Renal cortical epithelial cell (primary cell): ENCODE data around the gene RTL3. TPM values are rescaled to one million over a fixed set of nuclear protein-coding genes. Genes with fewer than 3 reads are reported as not detected.
"Not testable (repeated sequence)": the region's sequence is repeated elsewhere in the genome, so short reads cannot be mapped to it uniquely, and the experiment has no call there.

Experiments
- DNase-seq: peaks from one replicate; pipeline ENCODE4 v3.0.0-alpha.2; 2011; ENCODE audit warnings: low read depth
- total RNA-seq: library from RNA; depleted of rRNA; stranded (reverse); fragments of >200 nt; gene quantifications from 2 replicates; pipeline ENCODE4 v1.2.3, GENCODE V29; 2014

Gene RTL3, protein sequence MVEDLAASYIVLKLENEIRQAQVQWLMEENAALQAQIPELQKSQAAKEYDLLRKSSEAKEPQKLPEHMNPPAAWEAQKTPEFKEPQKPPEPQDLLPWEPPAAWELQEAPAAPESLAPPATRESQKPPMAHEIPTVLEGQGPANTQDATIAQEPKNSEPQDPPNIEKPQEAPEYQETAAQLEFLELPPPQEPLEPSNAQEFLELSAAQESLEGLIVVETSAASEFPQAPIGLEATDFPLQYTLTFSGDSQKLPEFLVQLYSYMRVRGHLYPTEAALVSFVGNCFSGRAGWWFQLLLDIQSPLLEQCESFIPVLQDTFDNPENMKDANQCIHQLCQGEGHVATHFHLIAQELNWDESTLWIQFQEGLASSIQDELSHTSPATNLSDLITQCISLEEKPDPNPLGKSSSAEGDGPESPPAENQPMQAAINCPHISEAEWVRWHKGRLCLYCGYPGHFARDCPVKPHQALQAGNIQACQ
- total RNA-seq, result not detected in 2 replicates

DNA sequence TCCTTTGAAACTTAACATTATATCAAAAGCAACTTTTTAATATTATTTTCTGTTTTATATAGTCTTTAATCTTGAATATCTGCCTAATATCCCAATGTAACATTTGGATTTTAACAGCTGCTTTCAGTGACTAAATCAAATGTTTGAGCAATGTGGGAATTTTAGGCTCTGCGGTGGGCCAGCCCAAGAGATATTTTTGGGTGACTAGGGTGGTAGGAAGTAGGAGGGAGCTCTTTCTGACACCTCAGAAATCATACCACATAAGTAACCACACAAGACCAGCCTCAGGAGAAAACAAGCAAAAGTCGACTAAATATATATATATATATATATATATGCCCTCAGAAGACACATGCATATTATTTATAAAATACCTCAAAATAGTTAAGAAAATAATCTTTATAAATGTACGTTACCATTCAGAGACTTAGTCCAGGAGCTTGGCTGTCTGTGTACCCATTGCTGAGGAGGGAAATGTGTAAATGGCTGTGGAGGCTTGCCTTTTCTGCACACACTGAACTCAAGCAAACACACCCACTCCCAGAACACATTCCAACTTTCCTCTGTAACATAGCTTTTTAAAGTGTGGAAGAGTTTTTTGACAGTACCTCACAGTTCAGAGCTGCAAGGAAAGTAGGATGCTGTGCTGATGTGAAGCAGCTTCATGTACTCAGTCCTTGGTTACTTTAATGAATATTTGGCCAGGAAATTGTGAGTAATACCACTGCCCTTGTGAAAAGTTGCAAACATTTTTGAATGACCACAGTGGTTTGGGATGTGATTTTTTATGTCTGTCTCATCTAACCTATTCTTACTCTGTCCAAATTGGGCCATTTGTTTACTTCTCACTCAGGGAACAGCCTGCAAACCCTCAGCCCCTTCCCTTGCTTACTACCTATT is at the start of gene RTL3:
RTL3 (minus strand) TSS at position 484 of the 900 bp plus-strand sequence. CDS start 908 bp downstream, outside the sequence.
- peak; percentile 82 for DNase-seq

DNA sequence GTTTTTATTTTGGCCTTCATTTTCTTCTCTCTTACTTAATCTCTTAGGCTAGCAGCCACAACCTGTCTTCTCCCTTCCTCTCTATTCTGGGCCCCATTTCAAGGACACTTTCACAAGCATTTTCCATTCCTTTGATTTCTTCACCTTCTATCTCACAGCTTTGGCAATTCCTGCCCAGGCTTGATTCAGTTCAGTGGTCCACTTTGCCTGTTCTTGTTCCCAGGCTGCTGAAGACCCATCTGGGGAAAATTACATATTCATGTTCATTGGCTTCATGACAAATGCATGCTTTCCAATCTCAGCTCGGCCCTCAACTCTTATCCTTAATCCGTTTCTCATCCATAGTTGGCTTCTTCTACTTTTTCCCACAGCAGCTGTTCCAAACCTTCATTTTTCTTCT is 49.7 kb upstream of the RTL3 start:
- no peak for DNase-seq

DNA sequence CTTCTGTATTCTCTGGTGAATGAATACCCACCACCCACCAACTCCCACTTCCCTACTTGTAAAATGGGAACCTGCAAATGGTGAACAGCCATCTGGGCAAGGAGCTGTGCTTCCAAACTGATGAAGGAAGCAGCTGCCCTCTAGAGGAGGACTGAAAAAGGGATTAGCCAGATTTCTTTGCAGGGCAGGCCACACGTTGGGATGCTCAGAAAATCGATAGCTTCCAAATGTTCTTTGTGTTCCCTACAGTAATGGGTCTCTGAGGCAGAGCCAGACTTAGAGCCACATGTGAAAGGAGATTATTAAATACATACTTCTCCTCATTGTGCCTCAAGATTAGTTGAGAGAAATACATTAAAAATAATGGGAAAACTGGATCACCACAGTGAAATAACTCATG is 49.1 kb upstream of the RTL3 start:
- DNase-seq, result peak; percentile 30

DNA sequence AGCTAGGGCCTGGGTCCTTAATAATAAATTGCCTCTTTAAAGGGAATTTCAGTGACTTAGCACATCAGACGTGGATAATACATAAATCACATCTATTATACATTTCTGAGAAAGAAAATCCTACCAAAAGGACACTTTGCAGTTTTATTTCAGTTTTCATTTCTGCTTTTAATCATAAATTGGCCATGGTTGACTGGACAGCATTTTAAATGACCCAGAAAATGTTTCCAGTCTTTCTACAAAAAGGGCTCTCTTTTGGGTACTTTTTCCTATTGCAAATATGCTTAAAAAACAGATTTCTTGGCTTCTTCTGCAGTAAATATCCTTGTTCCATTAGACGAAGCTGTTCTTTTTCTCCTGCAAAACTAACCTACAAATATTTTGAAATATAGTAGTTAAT is 46.9 kb upstream of the RTL3 start:
- DNase-seq, result no peak

DNA sequence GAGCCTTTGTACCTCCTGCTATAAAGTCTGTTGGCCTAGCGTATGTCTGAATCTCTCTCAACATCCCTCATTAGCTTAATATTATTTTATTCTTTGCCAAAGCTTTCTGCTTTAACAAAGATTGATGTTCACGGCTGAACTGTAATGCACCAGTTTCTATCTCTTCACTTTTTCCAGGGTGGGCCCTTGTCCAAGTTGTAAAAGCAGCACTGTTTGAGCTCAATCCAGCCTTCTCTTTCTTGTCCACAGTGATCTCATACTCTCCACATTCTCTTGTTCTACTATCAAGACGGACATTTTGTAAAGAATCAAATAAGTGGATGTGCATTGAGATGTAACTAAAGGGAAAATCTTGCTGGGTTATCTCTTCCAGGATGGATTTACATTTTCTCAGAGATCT is 34.4 kb upstream of the RTL3 start:
- DNase-seq, result no peak

DNA sequence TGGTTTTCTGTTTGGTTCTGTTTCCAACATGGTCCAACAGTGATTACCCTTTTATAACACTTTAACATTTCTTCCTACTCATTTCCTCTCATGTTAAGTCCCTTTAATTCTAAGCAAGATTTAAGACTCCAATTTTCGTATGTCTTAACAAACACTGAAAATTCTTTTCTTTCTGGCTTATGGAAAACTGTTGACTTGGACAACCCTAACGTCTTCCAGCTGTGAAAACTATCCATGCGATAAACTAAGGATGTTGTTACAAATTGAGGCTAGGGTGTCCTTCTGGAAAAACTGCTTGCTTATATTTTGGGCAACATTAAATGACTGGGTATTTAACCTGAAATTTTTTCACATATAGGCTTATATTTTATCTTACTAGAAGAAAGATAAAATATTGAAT is 33.9 kb upstream of the RTL3 start:
- DNase-seq, result no peak

DNA sequence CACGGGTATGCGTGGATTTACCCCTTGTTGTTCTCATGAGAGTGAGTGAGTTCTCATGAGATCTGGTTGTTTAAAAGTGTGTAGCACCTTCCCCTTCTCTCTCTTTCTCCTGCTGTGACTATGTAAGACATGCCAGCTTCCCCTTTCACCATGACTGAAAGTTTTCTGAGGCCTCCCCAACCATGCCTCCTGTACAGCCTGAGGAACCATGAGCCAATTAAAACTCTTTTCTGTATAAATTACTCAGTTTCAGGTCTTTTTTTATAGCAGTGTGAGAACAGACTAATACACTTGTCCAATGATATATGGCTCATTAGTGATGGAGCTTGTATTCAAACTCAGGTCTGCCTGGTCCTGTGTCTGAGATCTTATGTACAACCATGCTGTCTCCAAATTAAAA is 28.5 kb upstream of the RTL3 start:
- DNase-seq, result no peak

DNA sequence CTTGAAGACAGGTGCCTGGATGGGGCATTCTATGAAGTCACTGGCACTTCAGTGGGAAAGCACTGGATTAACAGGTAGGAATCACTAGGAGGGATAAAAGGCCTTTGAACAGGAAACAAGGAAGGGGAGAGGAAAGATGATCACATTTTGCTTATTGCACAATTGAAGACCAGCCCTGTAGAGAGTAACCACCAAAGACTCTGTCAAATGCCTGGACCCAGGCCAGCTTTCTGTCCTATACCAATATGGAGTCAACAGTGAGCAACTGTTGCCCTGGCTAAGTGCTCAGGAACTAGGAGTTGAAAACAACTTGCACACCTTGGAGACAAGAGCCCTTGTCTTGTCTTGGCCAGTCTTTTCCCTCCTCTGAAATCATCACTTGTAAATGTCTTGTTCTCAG is 14.1 kb upstream of the RTL3 start:
- DNase-seq, result peak; percentile 33

DNA sequence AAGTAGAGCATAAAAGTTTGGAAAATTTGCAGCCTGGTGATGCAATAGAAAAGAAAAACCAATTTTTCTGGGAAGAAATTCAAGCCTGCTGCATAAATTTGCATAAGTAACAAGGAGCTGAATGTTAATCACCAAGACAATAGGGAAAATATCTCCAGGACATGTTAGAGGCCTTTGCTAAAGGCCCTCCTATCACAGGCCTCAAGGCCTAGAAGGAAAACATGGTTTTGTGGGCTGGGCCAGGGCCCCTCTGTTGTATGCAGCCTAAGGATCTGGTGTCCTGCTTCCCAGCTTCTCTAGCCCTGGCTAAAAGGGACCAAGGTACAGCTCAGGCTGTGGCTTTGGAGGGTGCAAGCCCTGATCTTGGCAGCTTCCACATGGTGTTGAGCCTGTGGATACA is 6.2 kb upstream of the RTL3 start:
- peak; percentile 1 for DNase-seq

DNA sequence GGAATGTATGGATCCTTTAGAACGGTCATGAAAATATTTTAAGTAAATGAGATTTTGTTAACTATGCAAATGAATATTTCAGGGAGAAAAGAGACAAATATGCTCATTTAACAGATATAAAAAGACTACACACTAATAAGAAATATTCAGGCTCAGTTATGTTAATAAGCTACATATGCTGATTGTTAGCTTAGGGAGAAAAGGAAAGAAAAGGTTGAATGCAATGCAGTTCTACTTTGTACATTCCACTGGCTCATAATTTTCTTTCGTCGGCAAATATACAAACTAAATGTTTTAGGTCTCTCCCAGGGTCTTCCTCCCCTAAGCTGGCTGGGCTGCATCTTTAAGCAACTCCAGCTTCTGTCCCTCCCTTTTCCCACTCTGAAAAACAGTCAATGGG is 2.7 kb upstream of the RTL3 start:
- no peak for DNase-seq

DNA sequence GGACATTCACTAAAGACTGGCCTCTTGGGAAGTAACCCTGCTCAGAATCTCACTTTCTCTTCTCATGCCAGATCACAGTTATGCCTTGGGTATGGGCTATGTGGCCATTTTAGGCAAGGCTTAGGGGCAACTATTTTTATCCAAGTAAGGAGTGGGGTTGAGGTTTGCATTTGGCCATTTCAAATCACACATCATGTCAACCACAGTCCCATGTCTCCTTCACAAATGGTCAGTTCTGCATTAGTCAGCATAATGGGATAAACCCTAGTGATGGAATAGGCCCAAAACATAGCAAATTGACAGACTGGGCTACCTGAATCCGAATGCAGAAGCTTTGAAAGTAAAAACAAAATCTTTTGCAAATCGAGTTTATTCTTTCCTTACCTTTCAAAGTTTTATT is 827 bp upstream of the RTL3 start:
- peak; percentile 15 for DNase-seq

DNA sequence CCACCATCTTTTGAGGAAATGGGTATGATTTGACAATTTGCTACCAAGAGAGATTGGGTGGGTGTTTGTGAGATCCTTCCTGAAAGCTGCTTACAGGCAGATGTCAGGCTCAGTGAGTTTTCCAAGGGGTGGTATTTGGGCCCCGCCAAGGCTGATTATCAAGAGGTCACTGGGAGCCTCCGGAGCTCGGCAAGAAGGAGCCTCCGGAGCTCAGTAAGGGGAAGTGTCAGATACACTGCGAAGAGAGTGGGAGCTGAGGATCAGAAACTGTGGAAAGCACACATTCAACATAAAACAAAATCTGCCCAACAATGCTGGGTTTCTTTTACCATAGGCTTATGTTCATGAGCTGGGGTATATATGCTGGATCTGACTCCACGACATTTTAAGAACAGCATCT is 714 bp downstream of the RTL3 start:
- DNase-seq, result no peak

DNA sequence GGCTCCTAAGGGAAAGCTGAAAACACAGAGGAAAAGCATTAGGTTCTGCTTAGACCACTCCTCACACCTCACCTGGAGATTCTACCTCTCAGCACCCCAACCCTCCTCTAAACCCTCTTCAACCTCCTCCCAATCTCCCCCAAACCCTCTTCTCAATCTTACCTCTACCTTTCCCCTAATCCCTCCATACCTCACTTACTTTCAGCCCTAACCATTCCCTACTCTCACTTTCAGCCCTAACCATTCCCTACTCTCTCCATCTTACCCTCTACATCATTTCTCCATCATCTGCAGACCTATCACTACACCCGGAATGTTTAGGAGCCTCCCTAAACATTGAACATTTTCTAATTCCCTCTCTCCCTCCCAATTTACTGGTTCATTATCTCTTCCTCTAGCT is 3.5 kb downstream of the RTL3 start:
- DNase-seq, result no peak

DNA sequence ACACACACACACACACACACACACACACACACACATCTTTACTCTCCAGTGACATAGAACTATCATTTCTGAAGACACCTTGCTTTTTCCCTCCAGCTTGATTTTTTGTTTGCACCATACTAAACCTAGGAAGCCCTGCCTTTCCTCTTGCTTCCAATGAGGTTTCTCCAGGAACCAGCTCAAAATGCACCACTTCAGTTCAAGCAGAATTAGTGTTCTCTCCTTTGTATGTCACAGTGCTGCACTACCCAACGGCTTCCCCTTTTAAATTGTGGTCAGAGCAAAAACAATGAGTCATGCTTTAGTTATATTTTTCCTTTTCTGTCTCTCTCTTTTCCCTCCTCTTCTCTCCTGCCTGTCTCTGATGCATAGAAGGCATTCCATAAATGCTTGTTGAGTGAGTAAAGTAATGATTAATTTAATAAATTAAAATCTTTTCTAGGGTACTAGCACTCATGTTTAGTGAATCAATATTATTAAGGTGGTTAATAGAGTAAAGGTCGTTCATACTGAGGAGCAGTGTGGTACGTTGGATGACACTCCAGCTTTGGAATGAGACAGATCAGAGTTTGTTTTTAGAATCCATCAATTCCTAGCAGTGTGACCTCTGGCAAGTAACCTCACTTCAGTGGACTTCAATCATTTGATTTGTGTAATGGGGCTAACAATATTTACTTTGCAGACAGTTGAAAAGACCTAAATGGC is 5.9 kb downstream of the RTL3 start:
- DNase-seq, result peak; percentile 93

DNA sequence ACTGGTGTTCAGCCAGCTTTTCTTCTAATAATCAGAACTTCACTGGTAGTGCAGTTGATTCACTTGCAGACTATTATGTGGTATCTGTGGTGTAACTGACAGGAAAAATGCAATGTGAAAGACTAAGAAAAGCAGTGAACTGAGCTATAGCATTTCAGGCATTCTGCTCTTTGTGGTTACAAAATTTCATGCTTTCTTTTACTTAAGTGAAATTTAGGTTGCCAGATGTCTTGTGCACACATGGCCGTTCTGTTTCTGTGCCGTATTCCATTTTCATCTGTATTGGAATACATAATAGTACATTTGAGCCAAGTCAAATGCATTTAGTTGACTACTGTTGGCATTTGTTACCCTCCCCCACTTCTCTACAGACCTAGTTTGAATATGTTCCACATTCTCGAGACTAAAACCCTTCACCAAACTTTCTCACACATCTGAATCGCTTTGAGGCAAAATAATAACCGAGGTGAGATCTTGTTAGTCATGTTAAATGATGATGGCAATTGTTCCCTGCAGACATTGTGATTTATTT is 8.2 kb downstream of the RTL3 start:
- peak; percentile 78 for DNase-seq

DNA sequence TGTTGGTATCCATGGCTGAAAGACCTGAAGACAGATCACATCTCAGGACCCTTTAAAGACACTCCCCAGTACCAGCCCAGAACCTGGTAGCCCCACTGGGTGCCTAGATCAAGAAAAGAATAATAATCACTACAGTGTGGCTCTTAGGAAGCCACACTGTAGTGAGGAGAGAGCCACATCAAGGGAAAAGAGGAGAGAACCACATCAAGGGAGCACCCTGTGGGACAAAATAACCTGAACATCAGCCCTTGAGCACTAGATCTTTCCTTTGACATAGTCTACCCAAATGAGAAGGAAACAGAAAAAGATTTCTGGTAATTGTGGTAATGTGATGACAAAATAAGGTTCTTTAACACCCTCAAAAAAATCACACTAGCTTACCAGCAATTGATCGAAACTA is 15.3 kb downstream of the RTL3 start:
- no peak for DNase-seq

DNA sequence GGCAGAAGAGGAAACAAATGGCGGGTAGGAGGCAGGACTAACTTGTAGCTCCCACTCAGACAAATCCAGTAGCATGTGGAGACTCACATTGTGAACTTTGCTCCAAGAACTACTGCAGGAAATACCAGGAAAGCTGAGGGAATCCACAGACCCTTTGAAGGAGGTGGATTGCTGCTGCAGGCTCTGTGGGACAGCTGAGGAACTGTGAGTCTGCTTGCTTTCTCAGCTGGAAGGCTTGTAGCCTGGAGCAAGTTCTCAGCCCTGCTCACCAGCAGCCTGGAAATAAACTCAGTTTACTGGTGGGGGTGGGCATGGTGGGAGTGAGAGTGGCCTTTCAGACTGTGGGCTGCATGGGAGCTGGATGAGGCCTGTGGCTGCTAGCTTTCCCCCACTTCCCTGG is 16.0 kb downstream of the RTL3 start:
- DNase-seq, result peak; percentile 23

DNA sequence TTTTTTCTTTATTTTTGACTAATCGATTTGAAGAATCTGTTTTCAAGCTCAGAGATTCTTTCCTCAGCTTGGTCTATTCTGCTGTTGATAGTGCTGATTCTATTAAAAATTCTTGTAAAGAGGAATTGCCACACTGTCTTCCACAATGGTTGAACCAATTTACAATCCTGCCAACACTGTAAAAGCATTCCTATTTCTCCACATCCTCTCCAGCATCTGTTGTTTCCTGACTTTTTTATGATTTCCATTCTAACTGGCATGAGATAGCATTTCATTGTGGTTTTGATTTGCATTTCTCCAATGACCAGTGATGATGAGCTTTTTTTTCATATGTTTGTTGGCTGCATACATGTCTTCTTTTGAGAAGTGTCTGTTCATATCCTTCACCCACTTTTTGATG is 23.0 kb downstream of the RTL3 start:
- not testable (repeated sequence) for DNase-seq

DNA sequence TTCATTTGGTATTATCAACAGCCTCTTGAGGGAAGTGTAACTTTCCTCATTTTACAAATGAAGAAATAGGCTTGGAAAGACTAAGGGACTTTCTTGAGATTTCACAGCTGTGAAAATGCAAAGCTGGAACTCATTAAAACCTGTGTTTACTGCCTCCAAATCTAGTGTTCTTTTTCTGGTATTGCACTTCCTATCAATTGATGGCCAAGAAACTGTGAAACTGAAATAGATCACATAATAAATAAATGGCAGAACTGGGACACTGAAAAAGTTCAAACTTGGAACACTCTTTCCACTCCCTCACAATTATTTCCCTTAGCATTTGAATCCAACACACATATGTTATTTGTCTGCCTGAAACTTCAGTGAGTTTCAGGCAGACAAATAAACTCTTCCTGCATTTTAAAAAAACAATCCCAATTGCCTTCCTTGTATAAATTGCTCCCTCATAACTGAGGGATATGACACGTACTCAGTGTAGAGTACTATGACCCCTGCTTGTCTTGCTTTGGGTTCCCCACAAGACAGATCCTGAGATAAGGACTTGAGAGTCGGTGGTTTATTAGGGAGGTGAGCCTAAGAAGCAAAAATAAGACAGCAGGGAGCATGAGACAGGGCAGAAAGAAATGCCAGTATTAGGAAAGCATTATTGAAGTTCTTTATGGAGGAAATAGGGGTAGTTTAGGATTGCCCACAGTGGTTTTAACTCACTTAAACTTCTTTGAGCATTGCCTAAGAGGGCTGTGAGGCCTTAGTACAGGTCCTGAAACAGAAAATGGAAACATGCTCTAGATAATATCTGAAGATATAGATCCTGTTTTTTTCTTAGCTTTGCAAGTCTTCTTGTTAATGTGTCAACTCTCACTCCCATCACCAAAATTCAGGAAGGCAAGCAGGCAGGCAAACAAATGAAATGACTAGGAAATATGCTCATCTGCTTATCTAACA is 33.9 kb downstream of the RTL3 start:
- DNase-seq, result no peak

DNA sequence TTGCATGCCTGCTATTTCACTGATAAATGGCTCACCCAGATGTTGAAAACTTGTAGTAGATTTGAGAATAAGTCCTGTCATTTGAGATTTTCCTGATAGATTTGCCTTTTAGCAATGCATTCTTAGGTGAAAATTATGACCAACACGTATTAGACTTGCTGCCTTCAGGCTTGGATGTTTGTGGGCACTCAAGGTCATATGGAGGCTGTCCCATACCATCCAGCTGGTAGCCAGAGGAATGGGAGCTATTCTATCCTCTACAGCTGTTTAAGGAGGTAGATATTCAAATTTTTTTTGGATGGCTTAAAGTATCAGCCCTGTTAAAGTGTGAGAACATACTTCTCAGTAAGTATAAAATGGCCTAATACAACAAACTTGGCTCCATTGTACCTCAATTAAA is 34.7 kb downstream of the RTL3 start:
- no peak for DNase-seq

DNA sequence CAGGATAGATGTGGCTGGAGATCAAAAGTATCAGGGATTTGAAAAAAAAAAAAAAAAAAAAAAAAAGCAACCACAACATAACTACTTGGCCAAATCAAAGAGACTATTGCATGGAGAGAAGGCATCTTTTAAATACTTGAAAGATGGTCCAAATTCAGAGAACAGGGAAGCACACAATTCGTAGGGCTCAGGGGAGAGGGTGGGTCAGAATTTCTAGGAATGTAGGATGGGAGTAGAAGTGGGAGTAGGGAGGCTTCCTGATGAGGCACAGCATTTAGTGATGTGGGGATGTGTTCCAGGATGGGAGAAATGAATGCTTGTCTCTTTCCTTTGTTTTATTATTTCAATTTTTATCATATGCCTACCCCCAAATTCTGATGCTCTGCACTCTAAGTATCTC is 36.3 kb downstream of the RTL3 start:
- DNase-seq, result no peak
